Myometrial cell (primary cell): ENCODE results near the gene PTPRS. TPM values are rescaled to one million over a fixed set of nuclear protein-coding genes. Genes with fewer than 3 reads are reported as not detected.

Experiments
- total RNA-seq: library from RNA; depleted of rRNA; stranded (reverse); fragments of >200 nt; gene quantifications from 2 replicates; pipeline ENCODE4 v1.2.3, GENCODE V29; 2015

PTPRS gene
- 144 and 174 TPM in 2 replicates for total RNA-seq

GRCh38 chr19:5340637-5341447, at the start of gene PTPRS:
TSS of gene PTPRS (minus strand) at chr19:5340812. CDS start at chr19:5286140, 54,672 bp downstream.

Other genes with a start within 250 kb of the PTPRS start
- gene ZNRF4, start 114.6 kb upstream of the PTPRS start, total RNA-seq: not detected in 2 replicates
- gene TINCR, start 227.1 kb upstream of the PTPRS start, total RNA-seq: 0.18 TPM in 1 of 2 replicates, not detected in the other